ENCODE data around the gene CATSPERD. TPM values are rescaled to one million over a fixed set of nuclear protein-coding genes. Genes with fewer than 3 reads are reported as not detected.

Gene CATSPERD
- total and polyA plus RNA-seq, 9 of the 15 experiments (the other 6 are each of a cell fraction or from before 2014, with no cell fraction given) = not detected

GRCh38 chr19:5690125-5690954, 30.1 kb upstream of the CATSPERD start, which contains the start of gene RPL36 (continued):
- TF ChIP-seq, protein P1, sequence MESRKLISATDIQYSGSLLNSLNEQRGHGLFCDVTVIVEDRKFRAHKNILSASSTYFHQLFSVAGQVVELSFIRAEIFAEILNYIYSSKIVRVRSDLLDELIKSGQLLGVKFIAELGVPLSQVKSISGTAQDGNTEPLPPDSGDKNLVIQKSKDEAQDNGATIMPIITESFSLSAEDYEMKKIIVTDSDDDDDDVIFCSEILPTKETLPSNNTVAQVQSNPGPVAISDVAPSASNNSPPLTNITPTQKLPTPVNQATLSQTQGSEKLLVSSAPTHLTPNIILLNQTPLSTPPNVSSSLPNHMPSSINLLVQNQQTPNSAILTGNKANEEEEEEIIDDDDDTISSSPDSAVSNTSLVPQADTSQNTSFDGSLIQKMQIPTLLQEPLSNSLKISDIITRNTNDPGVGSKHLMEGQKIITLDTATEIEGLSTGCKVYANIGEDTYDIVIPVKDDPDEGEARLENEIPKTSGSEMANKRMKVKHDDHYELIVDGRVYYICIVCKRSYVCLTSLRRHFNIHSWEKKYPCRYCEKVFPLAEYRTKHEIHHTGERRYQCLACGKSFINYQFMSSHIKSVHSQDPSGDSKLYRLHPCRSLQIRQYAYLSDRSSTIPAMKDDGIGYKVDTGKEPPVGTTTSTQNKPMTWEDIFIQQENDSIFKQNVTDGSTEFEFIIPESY (CRISPR knock-in tag; IDR thresholded peaks at IDR 0.05) = 0 out of 2 replicates have a peak, but pooled peaks have one; percentile 34
- TF ChIP-seq ILK (tag; IDR thresholded peaks at IDR 0.05; ENCODE audit: borderline replicate concordance, low read depth) = no peak
- no peak for TF ChIP-seq KAT8 (IDR thresholded peaks at IDR 0.05; ENCODE audit: low read depth)
- TF ChIP-seq TBP (optimal IDR thresholded peaks at IDR 0.05; ENCODE audit: low read depth, low read length) = no peak
- TF ChIP-seq, protein P2, sequence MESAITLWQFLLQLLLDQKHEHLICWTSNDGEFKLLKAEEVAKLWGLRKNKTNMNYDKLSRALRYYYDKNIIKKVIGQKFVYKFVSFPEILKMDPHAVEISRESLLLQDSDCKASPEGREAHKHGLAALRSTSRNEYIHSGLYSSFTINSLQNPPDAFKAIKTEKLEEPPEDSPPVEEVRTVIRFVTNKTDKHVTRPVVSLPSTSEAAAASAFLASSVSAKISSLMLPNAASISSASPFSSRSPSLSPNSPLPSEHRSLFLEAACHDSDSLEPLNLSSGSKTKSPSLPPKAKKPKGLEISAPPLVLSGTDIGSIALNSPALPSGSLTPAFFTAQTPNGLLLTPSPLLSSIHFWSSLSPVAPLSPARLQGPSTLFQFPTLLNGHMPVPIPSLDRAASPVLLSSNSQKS (CRISPR knock-in tag; IDR thresholded peaks at IDR 0.05) = no peak
- TF ChIP-seq EP300 (IDR thresholded peaks at IDR 0.05; ENCODE audit: low read length) = no peak
- TF ChIP-seq SIN3B (IDR thresholded peaks at IDR 0.05; ENCODE audit: low read depth) = peak; percentile 72
- peak; percentile 76 for TF ChIP-seq L3MBTL2 (IDR thresholded peaks at IDR 0.05)
- no peak for TF ChIP-seq ZNF184 (CRISPR knock-in tag; IDR thresholded peaks at IDR 0.05)
- TF ChIP-seq ZKSCAN3 (CRISPR knock-in tag; IDR thresholded peaks at IDR 0.05) = no peak
- no peak for TF ChIP-seq RBM15 (IDR thresholded peaks at IDR 0.05; ENCODE audit: insufficient read depth, low read length)
- no peak for TF ChIP-seq YBX1 (IDR thresholded peaks at IDR 0.05)
- TF ChIP-seq ZNF584 (CRISPR knock-in tag; IDR thresholded peaks at IDR 0.05; ENCODE audit: low read depth) = no peak
- peak; percentile 31; the same call in 1 of the 2 replicates for TF ChIP-seq TGIF2 (CRISPR knock-in tag; IDR thresholded peaks at IDR 0.05)
- no peak for TF ChIP-seq ZFP1 (CRISPR knock-in tag; IDR thresholded peaks at IDR 0.05)
- TF ChIP-seq ZBED1 (IDR thresholded peaks at IDR 0.05) = no peak
- TF ChIP-seq WHSC1 (IDR thresholded peaks at IDR 0.05; ENCODE audit: low read length) = no peak
- peak; percentile 68 for TF ChIP-seq E2F8 (IDR thresholded peaks at IDR 0.05; ENCODE audit: low read depth, partially characterized antibody)
- no peak for TF ChIP-seq BRF1 (IDR thresholded peaks at IDR 0.05; ENCODE audit: borderline replicate concordance, extremely low read depth, insufficient read length)
- peak; percentile 80 to 87 for TF ChIP-seq MAZ (CRISPR knock-in tag; conservative IDR thresholded peaks at IDR 0.05 in 1 of 2, IDR thresholded peaks at IDR 0.05 in 1 of 2)
- TF ChIP-seq, protein P3, sequence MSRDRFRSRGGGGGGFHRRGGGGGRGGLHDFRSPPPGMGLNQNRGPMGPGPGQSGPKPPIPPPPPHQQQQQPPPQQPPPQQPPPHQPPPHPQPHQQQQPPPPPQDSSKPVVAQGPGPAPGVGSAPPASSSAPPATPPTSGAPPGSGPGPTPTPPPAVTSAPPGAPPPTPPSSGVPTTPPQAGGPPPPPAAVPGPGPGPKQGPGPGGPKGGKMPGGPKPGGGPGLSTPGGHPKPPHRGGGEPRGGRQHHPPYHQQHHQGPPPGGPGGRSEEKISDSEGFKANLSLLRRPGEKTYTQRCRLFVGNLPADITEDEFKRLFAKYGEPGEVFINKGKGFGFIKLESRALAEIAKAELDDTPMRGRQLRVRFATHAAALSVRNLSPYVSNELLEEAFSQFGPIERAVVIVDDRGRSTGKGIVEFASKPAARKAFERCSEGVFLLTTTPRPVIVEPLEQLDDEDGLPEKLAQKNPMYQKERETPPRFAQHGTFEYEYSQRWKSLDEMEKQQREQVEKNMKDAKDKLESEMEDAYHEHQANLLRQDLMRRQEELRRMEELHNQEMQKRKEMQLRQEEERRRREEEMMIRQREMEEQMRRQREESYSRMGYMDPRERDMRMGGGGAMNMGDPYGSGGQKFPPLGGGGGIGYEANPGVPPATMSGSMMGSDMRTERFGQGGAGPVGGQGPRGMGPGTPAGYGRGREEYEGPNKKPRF (IDR thresholded peaks at IDR 0.05; ENCODE audit: low read depth, low read length) = no peak

Data from K562 (cell line).